Mesendoderm (in vitro differentiated cells): ENCODE results near the gene KPNA2. TPM values are rescaled to one million over a fixed set of nuclear protein-coding genes. Genes with fewer than 3 reads are reported as not detected.

Experiments
- DNase-seq: peaks from one replicate; pipeline ENCODE4 v3.0.0; 2013
- H2AK5ac ChIP-seq: 2 replicates; pipeline ENCODE4 v1.6.1; 2013; ENCODE audit warnings: low read length, inconsistent platforms
- H2BK120ac ChIP-seq: 2 replicates; pipeline ENCODE4 v1.6.1; 2013; ENCODE audit warnings: low read depth, mild to moderate bottlenecking, low read length, moderate library complexity, mixed read lengths
- H2BK15ac ChIP-seq: replicated peaks from 2 replicates; pipeline ENCODE4 v1.6.1; 2013; ENCODE audit warnings: low read depth, mild to moderate bottlenecking, moderate library complexity
- H2BK5ac ChIP-seq: 2 replicates; pipeline ENCODE4 v1.6.1; 2013; ENCODE audit warnings: low read length, inconsistent platforms
- H3K18ac ChIP-seq: 2 replicates; pipeline ENCODE4 v1.6.1; 2013; ENCODE audit warnings: mild to moderate bottlenecking, low read length, mixed read lengths
- H3K23ac ChIP-seq: one replicate; pipeline ENCODE4 v1.6.1; 2013; ENCODE audit warnings: low read length
- H3K27ac ChIP-seq: 2 replicates; pipeline ENCODE4 v1.5.1; 2013; ENCODE audit warnings: low read depth, mild to moderate bottlenecking, inconsistent platforms, low read length, moderate library complexity
- H3K27me3 ChIP-seq: 2 replicates; pipeline ENCODE4 v1.6.1; 2013; ENCODE audit warnings: low read length, control low read depth, mild to moderate bottlenecking, inconsistent platforms; ENCODE audit not compliant: insufficient read depth, poor library complexity
- H3K36me3 ChIP-seq: 2 replicates; pipeline ENCODE4 v1.6.1; 2013; ENCODE audit warnings: low read length, inconsistent platforms; ENCODE audit not compliant: control insufficient read depth, insufficient read depth
- H3K4ac ChIP-seq: one replicate; pipeline ENCODE4 v1.6.1; 2013; ENCODE audit warnings: low read depth, mild to moderate bottlenecking, low read length, moderate library complexity
- H3K4me1 ChIP-seq: 2 replicates; pipeline ENCODE4 v1.6.1; 2013; ENCODE audit warnings: low read depth, low read length, inconsistent platforms; ENCODE audit not compliant: control insufficient read depth
- H3K4me2 ChIP-seq: 2 replicates; pipeline ENCODE4 v1.6.1; 2013; ENCODE audit warnings: low read length
- H3K4me3 ChIP-seq: 2 replicates; pipeline ENCODE4 v1.5.1; 2013; ENCODE audit warnings: mild to moderate bottlenecking, low read length
- H3K56ac ChIP-seq: one replicate; pipeline ENCODE4 v1.6.1; 2013; ENCODE audit warnings: low read length
- H3K79me1 ChIP-seq: 2 replicates; pipeline ENCODE4 v1.6.1; 2013; ENCODE audit warnings: low read length, inconsistent platforms
- H3K79me2 ChIP-seq: 2 replicates; pipeline ENCODE4 v1.6.1; 2013; ENCODE audit warnings: mild to moderate bottlenecking, low read length; ENCODE audit not compliant: control insufficient read depth, insufficient read depth
- H3K9ac ChIP-seq: 2 replicates; pipeline ENCODE4 v1.6.1; 2013; ENCODE audit warnings: low read length, inconsistent platforms
- H4K5ac ChIP-seq: one replicate; pipeline ENCODE4 v1.6.1; 2013; ENCODE audit warnings: low read length
- H4K8ac ChIP-seq: one replicate; pipeline ENCODE4 v1.6.1; 2013; ENCODE audit warnings: low read depth, mild to moderate bottlenecking, control low read depth, low read length, moderate library complexity
- WGBS: extraction: QIAGEN DNeasy Blood & Tissue Kit; methylation state at CpG from one replicate; pipeline ENCODE4 v1.1.7; 2013; ENCODE audit warnings: low lambda C conversion rate, missing lambda C conversion rate; ENCODE audit not compliant: insufficient coverage; ENCODE audit errors: extremely low coverage; 5-methylcytosine and 5-hydroxymethylcytosine counted together
- polyA plus RNA-seq, 2 experiments: library from polyadenylated mRNA; stranded (reverse); fragments of 200-250 nt; gene quantifications; one replicate each; pipeline ENCODE4 v1.2.3, GENCODE V29; 2013

KPNA2 gene
- 327 TPM for polyA plus RNA-seq (2013, experiment 1 of 2)
- polyA plus RNA-seq (2013, experiment 2 of 2): 325 TPM

- H3K79me2 ChIP-seq: peaks cover 30% of the 10 kb centered on the region
- H3K36me3 ChIP-seq: peaks cover 7% of the 10 kb centered on the region
- peak within 1 kb of the TSS; percentile 78 for H4K8ac ChIP-seq
- H3K23ac ChIP-seq: peak within 1 kb of the TSS; percentile 98
- H3K9ac ChIP-seq: peak within 1 kb of the TSS; percentile 100
- no CpG with 5 or more reads among the region's 72 CpGs for WGBS
- H3K18ac ChIP-seq: peak within 1 kb of the TSS; percentile 92
- peak within 1 kb of the TSS; percentile 95 for H2BK5ac ChIP-seq
- H4K5ac ChIP-seq: no peak within 1 kb of the TSS
- H3K4me2 ChIP-seq: peak within 1 kb of the TSS; percentile 91
- H3K4me1 ChIP-seq: no peaks in the 10 kb centered on the region
- peak; percentile 99 for DNase-seq
- peak within 1 kb of the TSS; percentile 99 for H3K56ac ChIP-seq
- no peak within 1 kb of the TSS for H2BK120ac ChIP-seq
- H3K27me3 ChIP-seq: no peaks in the 10 kb centered on the region
- peak within 1 kb of the TSS; percentile 99 for H3K4me3 ChIP-seq
- H2AK5ac ChIP-seq: peak within 1 kb of the TSS; percentile 85
- peak within 1 kb of the TSS; percentile 77 for H3K27ac ChIP-seq
- H3K4ac ChIP-seq: peak within 1 kb of the TSS; percentile 98
- H2BK15ac ChIP-seq: no peak within 1 kb of the TSS
- H3K79me1 ChIP-seq: peaks cover 3% of the 10 kb centered on the region
Measured at GRCh38 chr17:68035523-68036303, at the start of gene KPNA2. KPNA2 (plus strand) TSS chr17:68035735; CDS start chr17:68037133, 1,398 bp downstream.

DNA sequence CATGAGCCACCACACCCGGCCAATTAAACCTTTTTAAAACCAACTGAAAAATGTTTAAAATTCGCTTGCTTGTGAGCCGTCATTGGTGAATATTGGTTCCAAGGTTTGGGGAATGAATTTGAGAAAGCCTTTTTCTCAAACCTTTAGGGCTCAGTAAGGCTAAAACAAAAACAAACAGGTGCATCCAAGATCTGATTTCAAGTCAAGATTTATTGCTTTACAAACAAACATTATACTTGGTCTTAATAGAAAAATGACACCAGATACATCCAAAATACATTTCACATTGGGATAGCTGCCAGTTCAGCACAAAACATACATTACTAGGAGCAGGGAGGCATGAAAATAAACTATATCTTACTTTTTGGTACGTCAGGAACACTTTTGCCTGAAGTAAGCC lies 44.6 kb upstream of the KPNA2 start:
- no CpG with 5 or more reads among the region's 4 CpGs for WGBS

DNA sequence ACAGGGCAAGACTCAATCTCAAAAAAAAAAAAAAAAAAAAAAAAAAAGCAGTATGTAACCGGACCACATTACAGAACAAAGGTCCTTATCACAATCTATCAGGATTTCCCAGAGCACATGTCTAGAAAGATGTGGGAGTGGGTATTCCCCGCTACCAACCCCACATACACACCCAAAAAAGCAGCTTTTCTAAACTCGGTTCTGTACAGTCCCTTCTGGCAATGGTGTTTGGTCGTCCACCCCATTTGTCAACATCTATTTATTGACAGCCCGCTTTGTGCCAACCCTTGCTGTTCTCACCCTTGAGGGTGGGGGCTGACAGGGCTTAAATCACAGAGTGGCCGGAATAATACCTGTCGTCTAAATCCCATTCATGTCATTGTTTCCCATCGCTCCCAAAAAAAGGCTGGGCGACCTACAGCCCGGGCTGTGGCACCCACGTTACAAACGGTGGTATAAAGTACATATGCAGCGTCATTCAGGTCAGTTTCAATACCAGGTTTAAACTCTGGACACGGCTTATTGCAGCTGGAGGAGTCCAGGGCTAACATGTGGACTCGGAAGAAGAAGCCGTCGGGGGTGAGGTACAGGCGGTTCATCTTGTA lies 42.9 kb upstream of the KPNA2 start:
- H3K4me1 ChIP-seq: peaks cover 10% of the 10 kb centered on the region
- H2BK15ac ChIP-seq: no peak overlapping the region
- H3K27ac ChIP-seq: peak overlapping the region; percentile 82
- DNase-seq: no peak
- no peak overlapping the region for H3K4ac ChIP-seq
- H2BK120ac ChIP-seq: no peak overlapping the region
- H3K4me2 ChIP-seq: peak overlapping the region; percentile 78
- no peak overlapping the region for H2AK5ac ChIP-seq
- H4K8ac ChIP-seq: no peak overlapping the region
- peak overlapping the region; percentile 97 for H3K23ac ChIP-seq
- H3K36me3 ChIP-seq: no peaks in the 10 kb centered on the region
- no CpG with 5 or more reads among the region's 18 CpGs for WGBS
- H3K4me3 ChIP-seq: peak overlapping the region; percentile 82
- H2BK5ac ChIP-seq: no peak overlapping the region
- peak overlapping the region; percentile 91 for H3K56ac ChIP-seq
- peaks cover 2% of the 10 kb centered on the region for H3K27me3 ChIP-seq
- peak overlapping the region; percentile 88 for H3K9ac ChIP-seq
- no peaks in the 10 kb centered on the region for H3K79me2 ChIP-seq
- no peaks in the 10 kb centered on the region for H3K79me1 ChIP-seq
- no peak overlapping the region for H4K5ac ChIP-seq
- H3K18ac ChIP-seq: peak overlapping the region; percentile 92

More for the DNA sequence above, 44.6 kb upstream of the KPNA2 start:
- Histone ChIP-seq H3K23ac (no peak overlapping the region), H4K5ac (no peak overlapping the region), H3K4me3 (no peak overlapping the region), H3K4me1 (peaks cover 10% of the 10 kb centered on the region), H3K79me2 (no peaks in the 10 kb centered on the region), H3K4me2 (no peak overlapping the region), H3K9ac (no peak overlapping the region), H3K4ac (no peak overlapping the region), H3K18ac (no peak overlapping the region), H2BK15ac (no peak overlapping the region), H2AK5ac (no peak overlapping the region), H3K27me3 (peaks cover 2% of the 10 kb centered on the region), H3K79me1 (no peaks in the 10 kb centered on the region), H2BK120ac (no peak overlapping the region), H3K56ac (no peak overlapping the region), H2BK5ac (no peak overlapping the region), H4K8ac (no peak overlapping the region), H3K36me3 (no peaks in the 10 kb centered on the region), H3K27ac (no peak overlapping the region)
- DNase-seq: no peak

GRCh38 chr17:67993153-67993997 lies 42.2 kb upstream of the KPNA2 start:
- Histone ChIP-seq H3K4ac (peak overlapping the region; percentile 88), H3K23ac (no peak overlapping the region), H3K27ac (peak overlapping the region; percentile 86), H2BK120ac (peak overlapping the region; percentile 90), H3K36me3 (no peaks in the 10 kb centered on the region), H2AK5ac (no peak overlapping the region), H2BK15ac (no peak overlapping the region), H3K27me3 (peaks cover 2% of the 10 kb centered on the region), H3K79me2 (no peaks in the 10 kb centered on the region), H3K4me1 (peaks cover 10% of the 10 kb centered on the region), H2BK5ac (peak overlapping the region; percentile 35), H3K4me3 (peak overlapping the region; percentile 82), H3K4me2 (peak overlapping the region; percentile 78), H3K9ac (peak overlapping the region; percentile 88), H3K56ac (peak overlapping the region; percentile 93), H4K5ac (no peak overlapping the region), H3K18ac (peak overlapping the region; percentile 92), H4K8ac (no peak overlapping the region), H3K79me1 (no peaks in the 10 kb centered on the region)
- no CpG with 5 or more reads among the region's 144 CpGs for WGBS
- peak; percentile 87 for DNase-seq

DNA sequence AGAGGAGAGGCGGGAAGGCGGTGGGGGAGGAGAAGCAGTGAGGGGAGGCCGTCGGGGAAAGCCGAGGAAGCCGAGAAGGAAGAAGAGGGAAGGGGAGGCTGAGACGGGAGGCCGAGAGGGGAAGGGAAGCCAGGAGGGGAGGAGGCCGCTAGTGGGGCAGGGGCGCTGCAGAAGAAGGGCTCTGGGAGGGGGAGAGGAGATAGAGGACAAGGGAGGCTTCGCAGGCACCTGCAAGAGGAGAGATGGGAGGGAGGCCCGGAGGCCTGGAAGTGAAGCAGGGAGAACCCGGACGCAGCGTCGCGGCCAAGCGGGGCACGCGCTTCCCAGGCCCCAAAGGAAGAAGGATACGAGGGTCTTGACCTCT lies 41.6 kb upstream of the KPNA2 start:
- Histone ChIP-seq H3K27ac (peak overlapping the region; percentile 86), H3K79me1 (no peaks in the 10 kb centered on the region), H2BK120ac (no peak overlapping the region), H2AK5ac (no peak overlapping the region), H2BK5ac (peak overlapping the region; percentile 35), H2BK15ac (no peak overlapping the region), H3K4ac (peak overlapping the region; percentile 44), H4K8ac (no peak overlapping the region), H3K9ac (peak overlapping the region; percentile 88), H4K5ac (no peak overlapping the region), H3K27me3 (peaks cover 2% of the 10 kb centered on the region), H3K4me3 (peak overlapping the region; percentile 69), H3K56ac (peak overlapping the region; percentile 93), H3K18ac (peak overlapping the region; percentile 89), H3K79me2 (no peaks in the 10 kb centered on the region), H3K4me1 (peaks cover 10% of the 10 kb centered on the region), H3K36me3 (no peaks in the 10 kb centered on the region), H3K4me2 (peak overlapping the region; percentile 17), H3K23ac (no peak overlapping the region)
- no CpG with 5 or more reads among the region's 21 CpGs for WGBS
- peak; percentile 65 for DNase-seq
